Endothelial cell (in vitro differentiated cells): ENCODE data around the gene FOXA3. TPM values are rescaled to one million over a fixed set of nuclear protein-coding genes. Genes with fewer than 3 reads are reported as not detected.

Source experiments
- DNase-seq: peaks from one replicate; pipeline ENCODE4 v3.0.0; 2021; ENCODE audit warnings: low spot score
- H3K27ac Mint-ChIP-seq: one replicate; pipeline ENCODE4 v1.8.0; 2021; ENCODE audit warnings: mixed read lengths, inconsistent platforms; ENCODE audit not compliant: unreplicated experiment
- H3K27me3 Mint-ChIP-seq: one replicate; pipeline ENCODE4 v1.8.0; 2021; ENCODE audit warnings: mild to moderate bottlenecking, moderate library complexity, mixed read lengths, inconsistent platforms; ENCODE audit not compliant: unreplicated experiment
- H3K36me3 Mint-ChIP-seq: one replicate; pipeline ENCODE4 v1.8.0; 2021; ENCODE audit warnings: mild to moderate bottlenecking, low read depth, mixed read lengths, inconsistent platforms; ENCODE audit not compliant: unreplicated experiment
- H3K4me1 Mint-ChIP-seq: one replicate; pipeline ENCODE4 v1.8.0; 2021; ENCODE audit warnings: mild to moderate bottlenecking, mixed read lengths, inconsistent platforms; ENCODE audit not compliant: unreplicated experiment
- H3K4me3 Mint-ChIP-seq: one replicate; pipeline ENCODE4 v1.8.0; 2021; ENCODE audit warnings: mild to moderate bottlenecking, mixed read lengths, inconsistent platforms; ENCODE audit not compliant: unreplicated experiment
- H3K9me3 Mint-ChIP-seq: one replicate; pipeline ENCODE4 v1.8.0; 2021; ENCODE audit warnings: mixed read lengths, inconsistent platforms; ENCODE audit not compliant: unreplicated experiment
- CTCF ChIP-seq: fragments of 200-600 bp; sonication (generic); IDR thresholded peaks from one replicate; pipeline ENCODE4 v1.5.0; 2021; ENCODE audit warnings: antibody characterized with exemption; ENCODE audit not compliant: unreplicated experiment
- total RNA-seq: library from RNA; stranded (reverse); fragmentation: NEBNext Ultra II Directional; extraction: Animal tissue kit (Norgen Biotek cat#: 25700); gene quantifications from one replicate; pipeline ENCODE4 v1.2.1, GENCODE V29; 2021; ENCODE audit not compliant: unreplicated experiment

FOXA3 gene
- total RNA-seq, 1 donor from 2014 or later: 1.1 TPM

DNA sequence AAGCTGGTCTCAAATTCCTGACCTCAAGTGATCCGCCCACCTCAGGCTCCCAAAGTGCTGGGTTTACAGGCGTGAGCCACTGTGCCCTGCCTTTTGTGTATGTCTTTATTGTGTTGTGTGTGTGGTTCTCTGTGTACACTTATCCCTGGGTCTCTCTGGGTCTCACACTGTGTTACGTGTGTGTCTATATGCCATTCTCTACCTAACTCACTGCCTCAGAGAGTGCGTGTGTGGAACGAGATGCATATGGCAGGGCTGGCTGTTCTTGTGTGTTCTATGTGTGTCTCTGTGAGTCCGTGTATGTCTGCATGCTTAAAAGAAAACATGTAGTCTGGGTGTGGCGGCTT, 10.5 kb downstream of the FOXA3 start:
- Mint-ChIP-seq H3K27ac (peak overlapping the region; percentile 67), H3K9me3 (no peaks in the 10 kb centered on the region), H3K4me1 (peaks cover 29% of the 10 kb centered on the region), H3K4me3 (peak overlapping the region; percentile 76), H3K27me3 (peaks cover 12% of the 10 kb centered on the region), H3K36me3 (no peaks in the 10 kb centered on the region)
- DNase-seq: no peak
- TF ChIP-seq CTCF: no peak

DNA sequence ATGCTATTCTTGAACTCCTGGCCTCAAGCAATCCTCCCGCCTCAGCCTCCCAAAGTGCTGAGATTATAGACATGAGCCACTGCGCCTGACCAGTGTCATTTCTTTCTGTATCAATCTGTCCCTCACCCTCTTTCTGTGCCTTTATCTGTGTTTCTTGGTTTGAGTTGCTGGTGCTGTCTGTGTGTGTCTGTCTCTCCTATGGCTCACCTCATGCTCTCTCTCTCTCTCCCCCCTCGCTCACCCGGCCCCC, 12.0 kb downstream of the FOXA3 start:
- Mint-ChIP-seq H3K4me1 (peaks cover 29% of the 10 kb centered on the region), H3K4me3 (peak overlapping the region; percentile 44), H3K27me3 (peaks cover 15% of the 10 kb centered on the region), H3K27ac (peak overlapping the region; percentile 80), H3K36me3 (no peaks in the 10 kb centered on the region), H3K9me3 (no peaks in the 10 kb centered on the region)
- DNase-seq: no peak
- no peak for TF ChIP-seq CTCF

DNA sequence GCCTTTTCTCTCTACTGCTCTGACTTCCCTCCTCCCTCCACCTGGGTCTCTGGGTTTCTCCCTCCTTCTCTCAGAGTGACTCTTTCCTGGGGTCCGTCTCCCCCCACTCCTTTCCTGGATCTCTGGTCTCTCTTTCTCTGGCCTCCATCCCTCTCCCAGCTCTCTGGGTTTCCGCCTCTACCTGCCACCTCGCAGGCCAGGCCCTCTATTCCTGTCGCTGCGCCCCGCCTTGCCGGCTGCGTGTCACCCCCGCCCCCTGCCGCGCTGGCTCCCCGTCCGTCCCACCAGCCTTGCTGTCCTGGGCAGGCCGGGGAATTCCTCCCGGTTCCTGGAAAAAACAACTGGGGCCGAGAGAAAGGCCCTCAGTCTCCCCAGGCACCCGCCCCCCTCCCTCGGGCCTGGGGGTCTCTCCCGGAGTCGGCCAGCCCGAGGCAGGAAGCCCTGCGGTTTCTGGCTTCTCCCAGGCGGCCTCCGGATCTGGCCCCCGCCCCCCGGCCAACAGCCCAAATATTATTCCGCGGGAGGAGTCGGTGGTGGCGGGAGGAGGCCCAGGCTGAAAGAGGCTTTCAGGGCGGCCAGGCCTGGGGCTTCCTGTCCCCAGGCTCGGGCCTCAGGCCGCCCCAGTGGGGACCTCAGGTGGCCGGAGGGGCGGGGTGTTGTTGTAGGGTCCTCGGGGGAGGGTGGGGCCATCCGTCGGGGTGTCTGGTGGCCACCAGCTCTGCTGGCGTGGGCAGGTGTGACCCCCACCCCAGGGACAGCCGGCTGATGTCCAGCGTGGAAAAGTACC, 12.5 kb downstream of the FOXA3 start:
- peak overlapping the region; percentile 44 for H3K4me3 Mint-ChIP-seq
- H3K36me3 Mint-ChIP-seq: no peaks in the 10 kb centered on the region
- H3K4me1 Mint-ChIP-seq: peaks cover 31% of the 10 kb centered on the region
- no peaks in the 10 kb centered on the region for H3K9me3 Mint-ChIP-seq
- peaks cover 16% of the 10 kb centered on the region for H3K27me3 Mint-ChIP-seq
- TF ChIP-seq CTCF: no peak
- DNase-seq: peak; percentile 69
- H3K27ac Mint-ChIP-seq: peak overlapping the region; percentile 80

- Mint-ChIP-seq H3K4me3 (peak overlapping the region; percentile 1), H3K9me3 (no peaks in the 10 kb centered on the region), H3K36me3 (no peaks in the 10 kb centered on the region), H3K4me1 (peaks cover 36% of the 10 kb centered on the region), H3K27me3 (peaks cover 15% of the 10 kb centered on the region), H3K27ac (no peak overlapping the region)
- DNase-seq: no peak
- TF ChIP-seq CTCF: no peak
Measured at GRCh38 chr19:45878043-45878794, 14.1 kb downstream of the FOXA3 start.

- no peak for DNase-seq
- peaks cover 11% of the 10 kb centered on the region for H3K27me3 Mint-ChIP-seq
- no peaks in the 10 kb centered on the region for H3K9me3 Mint-ChIP-seq
- H3K4me1 Mint-ChIP-seq: peaks cover 41% of the 10 kb centered on the region
- no peak overlapping the region for H3K27ac Mint-ChIP-seq
- H3K4me3 Mint-ChIP-seq: no peak overlapping the region
- no peak for TF ChIP-seq CTCF
- no peaks in the 10 kb centered on the region for H3K36me3 Mint-ChIP-seq
Measured at GRCh38 chr19:45879055-45879454, 14.9 kb downstream of the FOXA3 start.
